PC-9 (cell line): ENCODE measurements around the gene RNF220. TPM values are rescaled to one million over a fixed set of nuclear protein-coding genes. Genes with fewer than 3 reads are reported as not detected.

Experiments used
- BruUV-seq: library from RNA; stranded (reverse); fragments of 400-500 nt; replicated peaks from 2 replicates; lab custom pipeline; 2021; lab: Mats Ljungman, UMichigan
- CTCF ChIA-PET: fragments of 300-600 bp; sonication (Branson Sonifier 250); formaldehyde crosslinking; loops from one replicate; lab custom pipeline; 2022; ENCODE audit warnings: antibody characterized with exemption; lab: Charles Lee
- POLR2A ChIA-PET: fragments of 300-600 bp; sonication (Branson Sonifier 250); formaldehyde crosslinking; loops from one replicate; lab custom pipeline; 2022; ENCODE audit warnings: antibody characterized with exemption; ENCODE audit not compliant: unreplicated experiment; lab: Charles Lee
- DNase-seq, 2 experiments: peaks; one replicate each; pipeline versions ENCODE4 v3.0.0 to v3.0.0-alpha.2; 2015 to 2022; ENCODE audit warnings: mixed read lengths in 1 of 2
- H2AFZ ChIP-seq: fragments of 200-600 bp; sonication (generic); 2 replicates; pipeline ENCODE4 v1.8.1; 2017; ENCODE audit warnings: antibody characterized with exemption
- H3F3A ChIP-seq: fragments of 200-600 bp; sonication (generic); 2 replicates; pipeline ENCODE4 v1.8.1; 2017; ENCODE audit warnings: antibody characterized with exemption, mild to moderate bottlenecking, low read depth; ENCODE audit not compliant: insufficient read depth
- H3K27ac ChIP-seq: fragments of 200-600 bp; sonication (generic); 2 replicates; pipeline ENCODE4 v1.6.1; 2016; ENCODE audit warnings: mixed run types
- H3K27me3 ChIP-seq: fragments of 200-600 bp; sonication (generic); 2 replicates; pipeline ENCODE4 v1.6.1; 2016; ENCODE audit warnings: low read depth, mixed run types; ENCODE audit not compliant: insufficient read depth
- H3K36me3 ChIP-seq: fragments of 200-600 bp; sonication (generic); 2 replicates; pipeline ENCODE4 v1.6.1; 2016; ENCODE audit warnings: low read depth, mixed run types
- H3K4me1 ChIP-seq: fragments of 200-600 bp; sonication (generic); replicated peaks from 2 replicates; pipeline ENCODE4 v1.6.1; 2016; ENCODE audit warnings: mixed run types; ENCODE audit not compliant: insufficient read depth
- H3K4me2 ChIP-seq: fragments of 200-600 bp; sonication (generic); 2 replicates; pipeline ENCODE4 v1.6.1; 2017; ENCODE audit warnings: mixed run types
- H3K4me3 ChIP-seq: fragments of 200-600 bp; sonication (generic); 2 replicates; pipeline ENCODE4 v1.6.1; 2016; ENCODE audit warnings: mixed run types
- H3K79me2 ChIP-seq: fragments of 200-600 bp; sonication (generic); 2 replicates; pipeline ENCODE4 v1.6.1; 2017; ENCODE audit warnings: low read depth, mixed run types
- H3K9me2 ChIP-seq: fragments of 200-600 bp; sonication (generic); 2 replicates; pipeline ENCODE4 v1.8.1; 2017; ENCODE audit warnings: mild to moderate bottlenecking; ENCODE audit not compliant: insufficient read depth
- H3K9me3 ChIP-seq: fragments of 200-600 bp; sonication (generic); 2 replicates; pipeline ENCODE4 v1.8.1; 2016; ENCODE audit warnings: low read depth; ENCODE audit not compliant: insufficient read depth
- H4K20me1 ChIP-seq: fragments of 200-600 bp; sonication (generic); 2 replicates; pipeline ENCODE4 v1.8.1; 2017; ENCODE audit not compliant: insufficient read depth
- CTCF ChIP-seq: fragments of 200-600 bp; sonication (generic); conservative IDR thresholded peaks from 2 replicates; pipeline ENCODE4 v1.6.1; 2017; ENCODE audit warnings: mixed run types, antibody characterized with exemption, mild to moderate bottlenecking, moderate library complexity
- EZH2 ChIP-seq: fragments of 200-600 bp; sonication (generic); IDR thresholded peaks from 2 replicates; pipeline ENCODE4 v1.8.0; 2017; ENCODE audit warnings: antibody characterized with exemption, low read depth
- intact Hi-C: fragments of 100-400 bp; cut with micrococcal nuclease; formaldehyde crosslinking; loops from one replicate; pipeline ENCODE4 v1.10.0; 2022; ENCODE audit not compliant: unreplicated experiment
- total RNA-seq: library from RNA; stranded (reverse); gene quantifications from 2 replicates; pipeline ENCODE4 v1.2.3, GENCODE V29; 2021

RNF220 gene
- total RNA-seq, 1 experiment from 2014 or later: 82.9 TPM

GRCh38 chr1:44390277-44390676 is 14.8 kb upstream of the RNF220 start:
- Histone ChIP-seq H3F3A (peaks cover 18% of the 10 kb centered on the region), H3K27ac (no peak overlapping the region), H3K27me3 (no peaks in the 10 kb centered on the region), H3K4me1 (peaks cover 14% of the 10 kb centered on the region; the same call in 1 of the 2 replicates), H4K20me1 (no peaks in the 10 kb centered on the region), H3K4me3 (no peak overlapping the region), H2AFZ (no peak overlapping the region), H3K4me2 (peak overlapping the region; percentile 11; the same call in 1 of the 2 replicates), H3K79me2 (no peaks in the 10 kb centered on the region), H3K9me3 (no peaks in the 10 kb centered on the region), H3K36me3 (no peaks in the 10 kb centered on the region), H3K9me2 (no peaks in the 10 kb centered on the region)
- BruUV-seq: no TSS peak
- intact Hi-C loops: loop anchor here (1.0 kb wide), 1 partner anchor 178 kb away; no protein-coding TSS in a partner anchor
- TF ChIP-seq EZH2 (no peak), CTCF (no peak)
- CTCF ChIA-PET: interaction anchor here (0.5 to 1.9 kb wide), 5 partner anchors 10 to 299 kb away, joined by 3 to 6 read pairs (median 4); no protein-coding TSS in a partner anchor
- POLR2A ChIA-PET: interaction anchor here (0.6 to 0.7 kb wide), 6 partner anchors 63 to 410 kb away, joined by 3 to 6 read pairs (median 4); partner anchors contain the start of gene PLK3
- DNase-seq: peak; percentile 41 to 75

- intact Hi-C loops: loop anchor here (10.0 kb wide), 1 partner anchor 193 kb away; no protein-coding TSS in a partner anchor
- H2AFZ ChIP-seq: no peak overlapping the region
- no peak overlapping the region for H3K4me2 ChIP-seq
- no peak for TF ChIP-seq EZH2
- TF ChIP-seq CTCF: no peak
- H3K36me3 ChIP-seq: no peaks in the 10 kb centered on the region
- H3F3A ChIP-seq: no peaks in the 10 kb centered on the region
- no peaks in the 10 kb centered on the region for H3K9me2 ChIP-seq
- BruUV-seq: no TSS peak
- no peaks in the 10 kb centered on the region for H3K79me2 ChIP-seq
- no peak for DNase-seq
- no peaks in the 10 kb centered on the region; the same call in 1 of the 2 replicates for H3K4me1 ChIP-seq
- H3K4me3 ChIP-seq: no peak overlapping the region
- ChIA-PET POLR2A (no interaction called here), CTCF (interaction anchor here (1.2 kb wide), 1 partner anchor 11 kb away, joined by 4 read pairs; no protein-coding TSS in a partner anchor)
- no peak overlapping the region for H3K27ac ChIP-seq
- H4K20me1 ChIP-seq: no peaks in the 10 kb centered on the region; the same call in 1 of the 2 replicates
- H3K9me3 ChIP-seq: no peaks in the 10 kb centered on the region
- peaks cover 12% of the 10 kb centered on the region; the same call in 1 of the 2 replicates for H3K27me3 ChIP-seq
Measured at GRCh38 chr1:44401256-44402228, 3.5 kb upstream of the RNF220 start.
